ENCODE results near the gene RPL18A.
"Not testable (repeated sequence)": the region's sequence is repeated elsewhere in the genome, so short reads cannot be mapped to it uniquely, and the experiment has no call there.

Gene RPL18A

DNA sequence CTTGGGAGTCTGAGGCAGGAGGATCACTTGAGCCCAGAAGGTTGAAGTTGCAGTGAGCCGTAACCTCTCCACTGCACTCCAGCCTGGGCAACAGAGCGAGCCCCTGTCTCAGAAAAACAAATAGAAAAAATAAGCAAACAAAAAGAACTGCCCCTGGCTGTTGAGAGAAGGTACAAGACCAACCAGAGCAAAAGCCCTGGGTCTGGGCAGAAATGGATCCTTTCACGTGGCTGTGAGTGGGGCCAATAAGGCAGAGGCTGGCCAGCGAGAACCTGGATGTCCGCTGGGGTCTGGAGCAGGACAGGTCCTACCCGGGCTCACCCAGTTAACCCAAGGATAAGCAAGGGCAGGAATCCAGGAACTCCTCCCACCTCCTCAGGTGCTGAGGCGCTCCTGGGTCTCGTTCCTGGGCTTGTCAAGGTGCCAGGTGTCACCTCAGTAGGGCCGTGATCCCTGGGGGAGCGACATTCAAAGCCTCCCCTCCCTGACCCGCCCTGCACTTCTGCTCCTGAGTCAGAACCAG, 7.3 kb downstream of the RPL18A start:
- no peak for DNase-seq

DNA sequence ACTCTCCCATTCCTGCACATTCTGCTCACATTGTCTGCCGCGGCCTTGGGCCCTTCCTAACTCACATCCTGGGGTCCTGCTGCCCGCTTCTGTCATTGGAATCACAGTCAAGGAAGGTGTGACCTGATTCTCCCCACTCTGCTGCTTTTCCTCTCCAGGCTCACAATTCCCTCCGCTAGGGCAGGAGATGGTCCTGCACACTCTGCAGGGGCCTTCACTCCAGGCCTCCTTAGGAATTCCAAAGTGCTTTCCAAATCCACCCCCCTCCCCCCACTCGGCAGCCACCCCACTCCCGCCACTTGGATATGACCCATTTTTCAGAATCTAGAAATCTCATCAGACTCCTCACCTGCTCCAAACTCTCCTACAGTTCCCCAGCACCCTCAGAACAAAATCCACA, 9.0 kb downstream of the RPL18A start:
- DNase-seq = no peak

DNA sequence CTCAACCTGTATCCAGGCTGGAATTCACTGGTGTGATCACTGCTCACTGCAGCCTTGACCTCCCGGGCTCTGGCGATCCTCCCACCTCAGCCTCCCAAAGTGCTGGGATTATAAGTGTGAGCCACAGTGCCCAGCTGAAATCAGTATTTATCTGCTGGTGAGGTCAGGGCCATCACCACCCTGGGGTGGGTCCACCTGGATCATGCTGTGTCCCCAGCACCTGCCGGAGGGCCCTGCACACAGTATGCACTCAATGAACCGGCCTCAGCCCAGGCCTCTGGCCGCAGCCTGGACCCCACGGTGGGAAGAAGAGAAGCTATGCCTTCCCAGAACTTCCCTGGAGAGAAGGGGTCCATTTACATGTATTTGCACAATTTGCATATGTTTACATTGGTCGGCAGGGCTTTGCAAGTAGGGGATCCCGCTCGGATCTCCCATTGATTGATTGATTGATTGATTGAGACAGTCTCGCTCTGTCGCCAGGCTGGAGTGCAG, 9.5 kb downstream of the RPL18A start:
- no peak for DNase-seq

DNA sequence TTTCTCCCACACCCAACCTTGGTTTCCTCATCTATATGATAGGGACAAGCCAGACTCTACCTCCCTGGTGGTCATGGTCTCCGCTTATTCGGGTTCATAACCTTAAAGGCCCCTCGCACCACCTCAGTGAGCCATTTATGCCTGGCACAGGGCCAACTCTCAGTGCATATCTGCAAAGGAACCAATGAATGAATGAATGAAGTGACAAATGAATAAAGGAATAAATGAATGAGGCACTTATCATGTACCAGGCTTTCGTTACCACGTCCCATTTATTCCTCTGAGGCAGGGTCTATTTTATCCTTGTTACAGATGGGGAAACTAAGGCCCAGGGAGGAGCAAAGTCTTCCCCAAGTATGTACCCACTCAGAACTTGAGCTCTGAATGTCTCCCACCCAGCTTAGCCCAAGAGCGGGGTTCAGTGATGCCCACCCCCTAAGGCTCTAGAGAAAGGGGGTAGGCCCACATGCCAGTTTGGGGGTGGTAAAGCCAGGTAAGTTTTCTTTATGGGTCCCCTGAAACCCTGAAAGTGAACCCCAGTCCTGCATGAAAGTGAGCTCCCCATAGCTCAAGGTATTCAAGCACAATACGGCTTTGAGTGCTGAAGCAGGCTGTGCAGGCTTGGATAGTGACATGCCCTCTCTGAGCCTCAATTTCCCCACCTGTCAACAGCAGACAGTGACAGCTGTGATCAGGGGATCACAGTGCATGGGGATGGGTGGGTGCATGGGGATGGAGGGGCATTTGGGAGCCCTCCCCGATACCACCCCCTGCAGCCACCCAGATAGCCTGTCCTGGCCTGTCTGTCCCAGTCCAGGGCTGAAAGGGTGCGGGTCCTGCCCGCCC, 11.5 kb downstream of the RPL18A start:
- no peak for DNase-seq

DNA sequence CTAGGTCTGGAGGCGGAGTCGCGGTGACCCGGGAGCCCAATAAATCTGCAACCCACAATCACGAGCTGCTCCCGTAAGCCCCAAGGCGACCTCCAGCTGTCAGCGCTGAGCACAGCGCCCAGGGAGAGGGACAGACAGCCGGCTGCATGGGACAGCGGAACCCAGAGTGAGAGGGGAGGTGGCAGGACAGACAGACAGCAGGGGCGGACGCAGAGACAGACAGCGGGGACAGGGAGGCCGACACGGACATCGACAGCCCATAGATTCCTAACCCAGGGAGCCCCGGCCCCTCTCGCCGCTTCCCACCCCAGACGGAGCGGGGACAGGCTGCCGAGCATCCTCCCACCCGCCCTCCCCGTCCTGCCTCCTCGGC, 12.2 kb downstream of the RPL18A start, which contains the start of gene SLC5A5:
Gene SLC5A5, plus strand, starts transcription at position 68 of the 373 bp plus-strand sequence. CDS start 375 bp downstream, outside the sequence.
- no peak for DNase-seq

DNA sequence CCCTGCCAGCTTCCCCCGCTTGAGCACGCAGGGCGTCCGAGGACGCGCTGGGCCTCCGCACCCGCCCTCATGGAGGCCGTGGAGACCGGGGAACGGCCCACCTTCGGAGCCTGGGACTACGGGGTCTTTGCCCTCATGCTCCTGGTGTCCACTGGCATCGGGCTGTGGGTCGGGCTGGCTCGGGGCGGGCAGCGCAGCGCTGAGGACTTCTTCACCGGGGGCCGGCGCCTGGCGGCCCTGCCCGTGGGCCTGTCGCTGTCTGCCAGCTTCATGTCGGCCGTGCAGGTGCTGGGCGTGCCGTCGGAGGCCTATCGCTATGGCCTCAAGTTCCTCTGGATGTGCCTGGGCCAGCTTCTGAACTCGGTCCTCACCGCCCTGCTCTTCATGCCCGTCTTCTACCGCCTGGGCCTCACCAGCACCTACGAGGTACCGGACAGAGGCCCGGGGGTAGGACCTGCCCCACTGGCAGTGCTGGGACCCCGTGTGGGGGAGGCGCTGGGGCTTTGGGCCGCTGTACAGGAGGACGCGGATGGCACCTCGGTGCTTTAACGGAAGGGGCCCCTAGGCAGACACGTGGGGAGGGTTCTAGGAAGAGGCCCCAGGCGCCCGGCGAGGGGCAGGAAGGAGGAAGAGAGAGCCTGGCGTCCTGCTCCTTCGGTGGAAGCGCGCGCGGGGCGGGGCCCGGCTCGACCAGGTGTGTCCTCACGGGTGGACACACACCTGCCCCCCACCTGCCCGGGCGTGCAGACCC, 12.7 kb downstream of the RPL18A start:
- DNase-seq = no peak

DNA sequence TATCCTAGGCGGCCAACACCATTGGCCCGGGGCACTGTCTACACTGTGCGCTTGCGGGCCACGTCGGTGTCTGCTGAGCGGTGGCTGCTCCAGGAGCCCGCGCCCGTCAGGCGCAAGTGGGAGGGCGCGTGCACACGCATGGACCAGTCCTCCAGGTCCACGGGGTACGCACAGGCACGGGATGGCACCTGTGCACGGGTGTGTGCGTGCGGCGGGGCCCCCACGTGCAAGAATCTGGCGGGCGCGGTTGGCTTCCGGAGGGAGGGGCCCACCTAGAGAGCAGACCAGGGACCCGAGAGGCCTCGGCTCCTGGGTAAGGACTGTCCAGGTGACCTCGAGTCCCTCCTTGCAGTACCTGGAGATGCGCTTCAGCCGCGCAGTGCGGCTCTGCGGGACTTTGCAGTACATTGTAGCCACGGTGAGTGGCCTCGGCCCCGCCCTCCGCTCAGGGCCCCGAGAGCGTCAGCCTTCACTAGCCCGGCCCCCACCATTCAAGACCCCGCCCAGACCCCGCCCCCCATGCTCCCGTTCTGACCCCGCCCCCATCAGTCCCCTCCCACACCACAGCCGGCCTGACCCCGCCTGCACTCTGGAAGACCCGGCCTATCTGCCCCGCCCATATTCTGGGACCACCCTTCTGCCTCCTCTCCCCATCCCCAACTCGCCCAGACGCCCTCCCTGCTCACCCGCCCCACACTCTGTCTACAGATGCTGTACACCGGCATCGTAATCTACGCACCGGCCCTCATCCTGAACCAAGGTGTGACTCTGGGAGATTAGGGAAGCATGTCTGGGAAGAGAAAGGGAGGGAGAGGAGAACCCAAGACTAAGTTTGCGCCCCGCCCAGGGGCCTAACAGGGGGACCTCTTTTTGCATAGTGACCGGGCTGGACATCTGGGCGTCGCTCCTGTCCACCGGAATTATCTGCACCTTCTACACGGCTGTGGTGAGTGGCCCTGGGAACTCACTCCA, 14.4 kb downstream of the RPL18A start:
- DNase-seq = no peak

DNA sequence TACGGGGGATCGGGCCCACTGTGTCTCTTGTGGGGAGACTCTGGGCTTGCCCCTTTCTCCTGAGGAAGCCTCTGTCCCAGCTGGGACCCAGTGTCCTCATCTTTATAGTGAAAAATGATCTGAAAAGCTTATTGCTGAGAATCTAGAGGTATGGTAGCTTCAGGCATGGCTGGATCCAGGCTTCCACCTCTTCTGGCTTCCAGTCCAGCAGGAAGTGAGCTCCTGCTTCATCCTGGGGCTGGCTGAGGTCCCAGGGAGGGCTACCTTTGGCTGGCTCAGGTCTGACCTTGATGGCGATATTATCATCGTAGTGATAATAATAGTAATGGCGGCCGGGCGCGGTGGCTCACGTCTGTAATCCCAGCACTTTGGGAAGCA, 15.0 kb downstream of the RPL18A start:
- DNase-seq = no peak

DNA sequence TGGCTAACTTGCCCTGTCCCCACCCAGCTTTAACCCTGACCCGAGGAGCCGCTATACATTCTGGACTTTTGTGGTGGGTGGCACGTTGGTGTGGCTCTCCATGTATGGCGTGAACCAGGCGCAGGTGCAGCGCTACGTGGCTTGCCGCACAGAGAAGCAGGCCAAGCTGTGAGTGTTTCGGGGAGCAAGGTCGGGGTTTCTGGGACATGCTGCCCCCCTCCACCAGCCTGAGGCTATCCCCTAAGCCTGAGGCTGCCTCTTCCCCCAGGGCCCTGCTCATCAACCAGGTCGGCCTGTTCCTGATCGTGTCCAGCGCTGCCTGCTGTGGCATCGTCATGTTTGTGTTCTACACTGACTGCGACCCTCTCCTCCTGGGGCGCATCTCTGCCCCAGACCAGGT, 18.0 kb downstream of the RPL18A start:
- no peak for DNase-seq

DNA sequence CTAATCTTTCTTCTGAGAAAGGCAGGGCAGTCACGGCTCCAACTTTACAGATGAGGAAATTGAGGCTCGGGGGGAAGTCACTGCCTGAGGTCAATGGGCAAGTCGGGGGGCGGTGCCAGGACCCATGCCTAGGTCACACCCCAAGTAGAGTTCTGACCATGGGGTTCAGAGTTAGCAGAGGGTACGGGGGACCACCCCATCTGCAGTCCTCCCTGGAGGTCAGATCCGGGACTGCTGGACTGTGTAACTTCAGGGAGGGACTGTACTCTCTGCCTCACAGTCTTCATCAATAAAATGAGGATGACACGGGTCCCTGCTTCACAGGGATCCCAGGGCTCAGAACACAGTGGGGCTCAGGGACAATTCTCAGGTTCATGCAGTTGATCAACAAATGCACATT, 19.8 kb downstream of the RPL18A start:
- no peak for DNase-seq

DNA sequence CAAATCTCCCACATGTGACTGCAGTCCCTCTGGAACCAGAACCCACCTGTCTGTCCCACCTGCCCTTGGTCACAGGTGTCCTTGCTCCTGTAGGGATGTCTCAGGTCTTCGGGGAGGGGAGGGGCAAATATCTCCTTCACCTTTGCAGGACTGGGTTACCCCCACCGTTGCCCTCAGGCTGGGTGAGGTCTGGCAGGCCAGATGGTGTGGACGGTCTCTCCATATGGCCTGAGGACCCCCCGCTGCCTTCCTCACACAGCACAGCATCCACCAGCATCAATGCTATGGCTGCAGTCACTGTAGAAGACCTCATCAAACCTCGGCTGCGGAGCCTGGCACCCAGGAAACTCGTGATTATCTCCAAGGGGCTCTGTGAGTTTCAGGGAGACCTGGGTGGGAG, 22.0 kb downstream of the RPL18A start:
- DNase-seq = peak; percentile 34

DNA sequence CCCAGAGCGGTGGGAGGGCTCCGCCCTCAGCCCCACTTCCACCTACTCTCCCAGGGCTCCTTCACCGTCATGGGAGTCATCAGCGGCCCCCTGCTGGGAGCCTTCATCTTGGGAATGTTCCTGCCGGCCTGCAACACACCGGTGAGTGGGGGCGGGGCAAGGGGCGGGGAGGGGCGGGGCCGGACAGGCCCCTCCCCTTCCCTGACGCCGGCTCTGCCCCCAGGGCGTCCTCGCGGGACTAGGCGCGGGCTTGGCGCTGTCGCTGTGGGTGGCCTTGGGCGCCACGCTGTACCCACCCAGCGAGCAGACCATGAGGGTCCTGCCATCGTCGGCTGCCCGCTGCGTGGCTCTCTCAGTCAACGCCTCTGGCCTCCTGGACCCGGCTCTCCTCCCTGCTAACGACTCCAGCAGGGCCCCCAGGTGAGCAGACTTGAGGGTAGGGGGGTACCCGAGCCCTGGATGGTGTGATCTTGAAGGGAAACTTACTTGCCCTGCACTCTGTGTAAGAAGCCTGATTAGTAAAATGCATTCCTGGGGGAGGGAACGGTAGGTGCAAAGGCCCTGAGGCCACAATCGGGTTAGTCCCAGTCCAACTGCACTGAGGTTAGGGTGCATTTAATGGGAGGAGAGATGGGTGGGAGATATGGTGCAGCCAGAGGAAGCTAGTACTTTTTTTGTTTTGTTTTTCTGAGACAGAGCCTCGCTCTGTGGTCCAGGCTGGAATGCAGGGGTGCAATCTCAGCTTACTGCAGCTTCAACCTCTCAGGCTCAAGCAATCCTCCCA, 24.1 kb downstream of the RPL18A start:
- DNase-seq = no peak

DNA sequence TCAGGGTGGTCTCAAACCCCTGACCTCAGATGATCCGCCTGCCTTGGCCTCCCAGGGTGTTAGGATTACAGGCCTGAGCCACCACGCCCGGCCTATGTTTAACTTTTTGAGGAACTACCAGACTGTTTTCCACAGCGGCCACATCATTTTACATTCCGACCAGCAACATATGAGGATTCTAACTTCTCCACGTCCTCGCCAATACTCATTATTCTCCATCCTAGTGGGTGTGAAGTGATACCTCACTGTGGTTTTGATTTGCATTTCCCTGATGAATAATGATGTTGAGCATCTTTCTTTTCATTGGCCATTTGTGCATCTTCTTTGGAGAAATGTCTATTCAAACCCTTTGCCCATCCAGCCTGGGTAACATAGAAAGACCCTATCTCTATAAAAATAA, 26.8 kb downstream of the RPL18A start:
- DNase-seq = no peak

DNA sequence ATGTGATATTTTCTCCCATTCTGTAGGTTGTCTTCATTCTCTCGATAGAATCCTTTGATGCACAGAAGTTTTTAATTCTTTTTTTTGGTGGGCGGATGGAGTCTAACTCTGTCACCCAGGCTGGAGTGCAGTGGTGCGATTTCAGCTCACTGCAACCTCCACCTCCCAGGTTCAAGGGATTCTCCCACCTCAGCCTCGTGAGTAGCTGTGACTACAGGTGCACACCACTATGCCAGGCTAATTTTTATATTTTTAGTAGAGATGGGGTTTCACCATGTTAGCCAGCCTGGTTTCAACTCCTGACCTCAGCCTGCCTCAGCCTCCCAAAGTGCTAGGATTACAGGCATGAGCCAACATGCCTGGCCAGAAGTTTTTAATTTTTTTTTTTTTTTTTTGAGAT, 27.5 kb downstream of the RPL18A start:
- DNase-seq = not testable (repeated sequence)

DNA sequence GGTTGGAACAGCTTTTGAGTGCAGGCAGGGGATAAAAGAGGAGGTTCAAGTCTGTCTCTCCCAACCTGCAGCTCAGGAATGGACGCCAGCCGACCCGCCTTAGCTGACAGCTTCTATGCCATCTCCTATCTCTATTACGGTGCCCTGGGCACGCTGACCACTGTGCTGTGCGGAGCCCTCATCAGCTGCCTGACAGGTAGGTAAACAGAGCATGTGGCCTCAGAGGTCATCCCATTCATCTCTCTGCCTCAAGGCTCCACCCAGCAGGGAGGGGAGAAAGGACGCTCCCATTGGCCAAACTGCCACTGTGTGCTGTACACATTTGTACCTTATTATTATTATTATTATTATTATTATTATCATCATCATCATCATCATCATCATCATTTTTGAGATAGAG, 28.6 kb downstream of the RPL18A start:
- no peak for DNase-seq

DNA sequence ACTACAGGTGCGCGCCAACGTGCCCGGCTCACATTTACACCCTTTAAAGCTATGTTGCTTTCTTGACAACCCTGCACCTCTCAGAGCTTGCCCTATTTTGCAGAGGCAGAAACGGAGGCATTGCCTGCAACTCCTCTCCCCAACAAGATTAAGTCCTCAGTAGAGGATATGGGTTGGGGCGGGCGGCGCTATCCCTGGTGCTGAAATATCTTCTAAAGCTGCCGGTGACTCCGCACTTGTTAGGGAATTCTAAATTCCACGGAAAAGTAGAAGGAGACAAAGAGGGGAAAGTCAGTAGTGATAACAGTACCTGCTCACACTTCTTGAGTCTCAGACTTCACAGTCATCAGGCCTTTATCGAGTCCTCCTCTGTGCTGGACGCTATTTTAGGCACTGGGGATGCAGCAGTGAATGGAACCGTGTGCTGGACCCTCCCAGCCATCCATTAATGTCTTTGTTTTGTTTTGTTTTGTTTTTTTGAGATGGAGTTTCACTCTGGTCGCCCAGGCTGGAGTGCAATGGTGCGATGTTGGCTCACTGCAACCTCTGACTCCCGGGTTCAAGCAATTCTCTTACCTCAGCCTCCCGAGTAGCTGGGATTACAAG, 30.0 kb downstream of the RPL18A start:
- no peak for DNase-seq

DNA sequence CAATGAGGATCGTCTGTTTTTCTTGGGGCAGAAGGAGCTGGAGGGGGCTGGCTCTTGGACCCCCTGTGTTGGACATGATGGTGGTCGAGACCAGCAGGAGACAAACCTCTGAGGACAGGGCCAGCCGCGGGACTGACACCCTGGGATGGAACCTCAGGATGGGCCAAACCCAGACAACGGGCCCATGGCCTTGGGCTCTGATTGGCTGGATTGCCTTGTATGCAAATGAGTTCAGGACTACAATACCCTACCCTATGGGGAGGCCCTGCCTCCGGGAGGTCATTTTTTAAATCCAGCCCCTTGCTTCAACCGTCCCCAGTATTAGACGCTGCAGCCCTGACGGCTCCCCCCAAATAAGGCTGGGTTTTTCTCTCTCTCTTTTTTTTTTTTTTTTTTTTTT, 34.1 kb downstream of the RPL18A start:
- DNase-seq = no peak

DNA sequence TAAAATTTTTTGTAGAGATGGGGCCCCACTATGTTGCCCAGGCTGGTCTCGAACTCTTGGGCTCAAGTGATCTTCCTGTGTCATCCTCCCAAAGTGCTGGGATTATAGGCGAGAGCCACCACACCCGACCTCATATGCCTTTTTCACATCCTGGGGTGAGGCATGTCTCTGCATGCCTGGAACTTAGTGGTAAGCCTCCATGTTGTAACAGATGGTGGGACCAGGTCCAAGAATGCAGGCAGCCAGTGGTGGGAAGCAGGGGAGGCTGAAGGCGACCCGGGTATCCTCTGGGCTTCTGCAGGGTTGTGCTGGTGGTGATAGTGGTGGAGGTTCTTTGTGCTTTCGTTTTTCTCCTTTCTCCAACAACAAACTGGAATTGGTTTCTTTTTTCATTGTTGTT, 43.0 kb downstream of the RPL18A start:
- DNase-seq = peak; percentile 92

DNA sequence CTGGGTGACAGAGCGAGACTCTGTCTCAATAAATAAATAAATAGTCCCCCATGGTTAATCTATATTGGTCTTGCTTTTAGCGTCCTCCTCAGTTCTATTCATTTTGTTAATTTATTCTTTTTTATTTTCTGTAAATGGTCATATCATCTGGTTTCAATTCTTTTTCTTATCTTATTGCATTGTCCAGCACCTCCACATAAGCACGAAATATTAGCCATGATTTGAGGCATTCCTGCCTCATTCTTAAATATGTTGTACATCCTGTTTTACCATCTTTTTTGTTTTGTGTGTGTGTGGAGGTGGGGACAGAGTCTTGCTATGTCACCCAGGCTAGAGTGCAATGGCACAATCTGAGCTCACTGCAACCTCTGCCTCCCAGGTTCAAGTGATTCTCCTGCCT, 48.5 kb downstream of the RPL18A start:
- DNase-seq = no peak

DNA sequence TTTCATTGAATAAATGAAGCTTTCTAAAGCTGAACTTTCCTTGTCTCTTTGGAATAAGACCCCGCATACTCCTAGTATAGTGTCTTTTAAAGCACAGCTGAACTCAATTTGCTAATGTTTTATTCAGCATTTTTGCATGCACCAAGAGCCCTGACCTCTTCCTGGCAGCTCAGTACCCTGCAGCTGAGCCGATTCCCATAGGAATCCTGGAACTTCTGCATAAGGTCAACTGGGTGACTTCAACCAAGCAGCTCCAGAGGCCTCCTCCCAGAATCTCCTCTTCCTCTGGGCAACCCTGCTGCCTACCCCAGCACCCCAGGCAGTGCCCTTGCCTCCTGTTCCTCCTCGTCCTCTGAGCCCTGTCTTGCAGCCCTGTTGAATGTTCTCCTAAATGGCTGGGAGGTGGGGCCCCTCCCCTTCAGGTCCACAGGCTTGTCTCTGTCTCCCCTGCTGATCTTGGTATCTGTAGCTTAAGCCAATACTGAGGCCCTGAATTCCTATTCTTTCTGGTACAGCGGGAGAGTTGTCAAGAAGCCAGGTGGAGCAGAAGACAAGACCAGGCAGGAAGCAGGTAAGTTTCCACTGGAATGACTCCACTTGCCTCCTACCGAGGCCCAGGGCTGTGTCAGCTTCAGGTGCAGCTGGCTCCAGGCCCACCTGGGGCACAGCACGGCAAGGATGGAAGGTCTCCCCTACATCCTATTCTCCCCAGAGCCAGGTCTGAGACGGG, 49.5 kb downstream of the RPL18A start:
- no peak for DNase-seq
